Stromal cell of bone marrow (primary cell): ENCODE data around the gene IDH3B.
A peak's percentile ranks its signal among the peaks of the same experiment; 100 is the strongest.

Experiments
- DNase-seq: peaks from one replicate; pipeline ENCODE4 v3.0.0-alpha.2; 2012; ENCODE audit warnings: low read depth

IDH3B gene

GRCh38 chr20:2656471-2657117, 7.4 kb downstream of the IDH3B start:
- DNase-seq, result no peak

DNA sequence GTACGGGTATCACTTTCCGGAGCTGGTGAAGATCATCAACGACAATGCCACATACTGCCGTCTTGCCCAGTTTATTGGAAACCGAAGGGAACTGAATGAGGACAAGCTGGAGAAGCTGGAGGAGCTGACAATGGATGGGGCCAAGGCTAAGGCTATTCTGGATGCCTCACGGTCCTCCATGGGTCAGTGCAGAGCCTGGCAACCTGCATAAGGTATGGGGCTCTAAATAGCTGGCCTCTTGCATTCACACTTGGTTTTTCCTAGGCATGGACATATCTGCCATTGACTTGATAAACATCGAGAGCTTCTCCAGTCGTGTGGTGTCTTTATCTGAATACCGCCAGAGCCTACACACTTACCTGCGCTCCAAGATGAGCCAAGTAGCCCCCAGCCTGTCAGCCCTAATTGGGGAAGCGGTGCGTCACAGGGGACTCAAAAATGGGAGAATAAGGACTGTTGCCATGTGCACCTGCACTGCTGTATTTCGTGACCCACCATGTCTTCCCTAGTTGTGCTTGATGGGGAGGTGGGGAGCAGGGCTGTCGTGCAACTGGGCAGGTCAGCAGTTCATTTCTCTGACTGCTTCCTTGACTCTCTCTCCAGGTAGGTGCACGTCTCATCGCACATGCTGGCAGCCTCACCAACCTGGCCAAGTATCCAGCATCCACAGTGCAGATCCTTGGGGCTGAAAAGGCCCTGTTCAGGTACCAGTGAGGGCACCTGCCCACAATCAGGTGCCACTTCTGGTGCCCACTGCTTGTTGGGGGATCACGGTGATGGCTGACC, 8.5 kb downstream of the IDH3B start:
- no peak for DNase-seq

DNA sequence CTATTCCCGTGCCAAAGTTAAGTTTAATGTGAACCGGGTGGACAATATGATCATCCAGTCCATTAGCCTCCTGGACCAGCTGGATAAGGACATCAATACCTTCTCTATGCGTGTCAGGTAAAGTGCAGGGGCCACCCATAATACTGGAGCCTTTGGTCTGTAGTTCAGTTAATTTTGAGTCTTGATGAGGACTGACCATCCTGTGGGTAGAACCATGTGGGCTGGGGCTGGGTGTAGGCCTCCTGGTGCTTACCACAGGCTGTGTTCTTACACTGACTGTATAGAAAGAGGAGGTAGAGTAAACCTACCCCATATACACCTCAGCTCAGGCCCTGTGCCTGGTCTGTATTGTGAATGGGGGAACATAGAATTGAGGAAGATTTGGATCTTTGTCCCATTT, 9.2 kb downstream of the IDH3B start:
- DNase-seq, result no peak

GRCh38 chr20:2654384-2654822, 9.6 kb downstream of the IDH3B start:
- no peak for DNase-seq

- no peak for DNase-seq
Observed at GRCh38 chr20:2653556-2654383, 10.2 kb downstream of the IDH3B start.

DNA sequence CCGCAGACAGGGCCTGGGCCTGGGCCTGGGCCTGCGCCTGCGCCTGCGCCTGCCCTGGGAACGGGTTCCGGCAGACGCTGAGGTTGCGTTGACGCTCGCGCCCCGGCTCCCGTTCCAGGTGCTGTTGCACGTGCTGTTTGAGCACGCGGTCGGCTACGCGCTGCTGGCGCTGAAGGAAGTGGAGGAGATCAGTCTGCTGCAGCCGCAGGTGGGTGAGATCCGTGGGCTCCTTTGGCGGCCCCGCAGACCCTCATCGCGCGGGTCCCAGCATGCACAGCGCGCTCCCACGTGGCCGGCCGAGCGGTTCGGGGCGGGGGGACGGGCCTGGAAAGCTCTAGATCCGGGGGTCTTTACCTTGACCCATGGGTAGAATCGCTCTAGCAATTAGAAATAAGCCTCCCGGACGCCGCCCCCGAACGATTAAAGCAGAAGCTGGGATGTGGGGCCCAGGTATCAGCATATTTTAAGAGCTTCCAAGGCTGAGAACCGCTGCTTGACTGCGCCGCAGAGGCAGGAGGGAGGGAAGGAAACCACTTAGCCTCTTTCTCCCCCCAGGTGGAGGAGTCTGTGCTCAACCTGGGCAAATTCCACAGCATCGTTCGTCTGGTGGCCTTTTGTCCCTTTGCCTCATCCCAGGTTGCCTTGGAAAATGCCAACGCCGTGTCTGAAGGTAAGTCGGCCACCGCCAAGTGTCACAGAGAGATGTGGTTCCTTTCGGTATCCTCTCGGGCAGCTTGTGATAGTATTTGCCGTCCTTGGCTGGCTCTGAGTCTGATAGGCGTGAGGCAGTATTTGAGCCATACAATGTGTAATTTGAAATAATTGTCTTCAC, 11.1 kb downstream of the IDH3B start:
- no peak for DNase-seq

DNA sequence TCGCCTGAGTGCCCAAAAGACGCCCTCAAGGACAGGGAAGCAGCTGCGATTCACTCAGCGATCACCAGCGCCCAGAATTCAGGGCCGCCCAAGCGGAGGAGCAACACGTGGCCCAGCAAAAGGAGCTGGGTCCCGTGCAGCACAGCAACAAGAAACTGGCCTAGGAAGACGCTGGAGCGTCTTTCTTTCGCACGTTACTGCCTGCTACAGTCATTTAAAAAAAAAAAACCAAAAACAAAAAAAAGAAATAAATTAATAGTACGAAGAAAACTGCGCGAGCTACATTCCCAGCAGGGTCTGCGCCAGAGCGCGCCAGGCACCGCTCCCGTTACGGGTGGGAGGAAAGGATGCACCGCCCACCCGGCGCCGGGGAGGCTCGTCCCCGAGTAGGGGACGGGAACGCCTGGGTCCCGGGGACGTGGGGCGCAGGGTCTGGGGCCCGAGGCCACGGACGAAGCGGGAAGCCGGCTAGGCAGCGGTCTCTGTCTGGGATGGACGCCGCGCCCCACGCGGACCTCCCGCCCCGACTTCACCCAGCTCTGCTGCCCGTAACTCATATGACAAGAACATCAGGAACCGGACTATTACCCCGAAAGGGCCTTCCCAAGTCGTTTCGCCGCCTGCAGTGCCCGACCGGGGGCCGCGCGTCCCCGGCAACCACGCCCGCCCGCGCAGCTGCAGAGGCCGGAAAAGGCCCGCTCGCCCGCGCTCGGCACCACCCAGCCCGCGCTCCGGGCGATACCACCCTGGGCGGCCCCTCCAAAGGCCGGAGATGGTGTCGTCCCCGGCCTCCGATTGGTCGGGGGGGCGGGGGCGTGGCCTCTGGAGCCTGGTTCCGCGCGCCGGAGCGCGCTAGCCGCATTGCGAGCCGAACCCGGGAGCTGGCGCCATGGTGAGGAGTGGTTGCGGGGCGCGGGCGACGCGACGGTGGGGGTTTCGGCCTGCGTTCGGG, 12.0 kb downstream of the IDH3B start, which contains the start of gene NOP56:
Gene NOP56, plus strand, starts transcription at position 861 of the 952 bp plus-strand sequence. Its CDS starts 29 bp downstream, at position 890.
- peak; percentile 81 for DNase-seq

DNA sequence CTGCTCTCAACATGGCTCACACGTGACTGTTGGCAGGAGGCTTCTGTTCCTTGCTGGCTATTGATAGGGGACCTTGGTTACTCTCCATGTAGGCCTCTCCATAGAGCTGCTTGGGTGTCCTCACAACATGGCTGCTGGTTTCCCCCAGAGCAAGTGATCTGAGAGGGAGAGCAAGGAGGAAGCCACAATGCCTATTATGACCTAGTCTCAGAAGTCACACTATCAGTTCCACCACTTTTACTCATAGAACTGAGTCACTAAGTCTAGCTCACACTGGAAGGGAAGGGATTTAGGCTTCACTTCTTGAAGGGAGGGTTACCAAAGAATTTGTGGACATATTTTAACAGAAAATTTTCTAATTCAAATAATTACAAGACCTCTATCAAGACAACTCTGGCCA, 20.3 kb downstream of the IDH3B start:
- no peak for DNase-seq

DNA sequence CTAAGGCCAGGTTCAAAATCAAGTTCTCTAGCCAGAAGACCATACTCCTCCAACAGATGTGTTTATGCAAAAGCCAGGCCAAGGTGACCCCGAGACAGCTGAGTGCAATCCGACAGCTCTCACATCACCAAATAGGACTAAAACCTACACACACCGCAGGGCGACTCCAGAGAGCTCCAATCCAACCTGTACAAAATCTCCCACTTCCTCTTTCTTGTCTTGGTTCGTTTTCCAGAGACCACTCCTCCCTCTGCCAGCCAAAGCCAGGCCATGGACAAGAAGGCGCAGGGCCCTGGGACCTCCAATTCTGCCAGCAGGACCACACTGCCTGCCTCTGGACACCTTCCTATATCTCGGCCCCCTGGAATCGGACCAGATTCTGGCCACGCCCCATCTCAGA, 23.1 kb downstream of the IDH3B start:
- DNase-seq, result no peak

GRCh38 chr20:2640260-2640659, 23.8 kb downstream of the IDH3B start:
- no peak for DNase-seq

- DNase-seq, result no peak
Observed at GRCh38 chr20:2637246-2637645, 26.8 kb downstream of the IDH3B start.

DNA sequence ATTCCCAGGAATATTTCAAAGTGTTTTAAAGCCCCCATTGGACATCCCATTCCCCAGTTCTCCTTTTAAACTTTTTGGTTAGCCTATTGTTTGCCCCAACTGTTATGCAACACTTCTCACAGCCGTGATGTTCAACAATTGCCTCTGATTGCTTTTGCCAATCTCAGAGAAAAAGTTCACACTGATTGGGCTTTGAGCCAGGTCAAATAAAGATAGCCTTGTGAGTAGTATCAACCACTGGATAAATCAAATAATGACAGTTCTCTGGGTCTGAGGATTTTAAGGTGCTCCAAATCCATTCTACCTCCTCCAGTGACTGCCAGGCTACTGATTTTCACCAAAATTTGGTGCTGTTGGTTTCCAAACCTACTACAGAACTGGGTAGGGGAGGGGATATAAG, 30.6 kb downstream of the IDH3B start:
- no peak for DNase-seq

DNA sequence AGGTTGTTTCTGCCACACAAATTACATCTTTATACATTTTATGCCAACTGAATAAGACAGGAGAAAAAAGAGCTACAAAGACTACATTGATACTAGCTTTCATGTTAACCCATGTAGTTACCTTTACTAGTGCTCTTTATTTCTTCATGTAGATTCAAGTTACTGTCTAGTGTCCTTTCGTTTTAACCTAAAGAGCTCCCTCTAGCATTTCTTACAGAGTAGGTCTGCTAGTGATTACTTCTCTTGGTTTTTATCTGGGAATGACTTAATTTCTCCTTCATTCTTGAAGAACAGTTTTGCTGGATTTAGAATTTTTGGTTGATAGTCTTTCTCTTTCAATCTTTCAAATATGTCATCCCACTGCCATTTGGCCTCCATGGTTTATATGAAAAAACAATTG, 32.8 kb downstream of the IDH3B start:
- DNase-seq, result no peak

GRCh38 chr20:2626853-2627541, 37.0 kb downstream of the IDH3B start:
- no peak for DNase-seq

DNA sequence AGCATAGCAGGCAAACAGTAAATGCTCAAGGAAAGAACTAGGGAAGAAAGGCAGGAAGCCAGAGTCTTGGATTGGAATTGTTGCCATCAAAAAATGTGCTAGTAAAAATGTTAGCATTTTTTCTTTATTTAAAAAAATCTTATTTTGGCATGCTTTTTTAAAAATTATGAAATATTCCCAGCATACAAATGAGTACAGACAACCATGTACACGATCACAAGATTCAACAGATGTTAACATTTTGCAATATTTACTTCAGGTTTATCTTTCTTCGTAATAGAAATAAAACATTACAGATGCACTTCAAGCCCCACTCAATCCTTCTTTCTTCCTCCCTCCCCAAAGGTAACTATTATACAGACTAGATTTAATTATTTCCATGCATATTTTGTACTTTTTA, 39.0 kb downstream of the IDH3B start:
- no peak for DNase-seq

DNA sequence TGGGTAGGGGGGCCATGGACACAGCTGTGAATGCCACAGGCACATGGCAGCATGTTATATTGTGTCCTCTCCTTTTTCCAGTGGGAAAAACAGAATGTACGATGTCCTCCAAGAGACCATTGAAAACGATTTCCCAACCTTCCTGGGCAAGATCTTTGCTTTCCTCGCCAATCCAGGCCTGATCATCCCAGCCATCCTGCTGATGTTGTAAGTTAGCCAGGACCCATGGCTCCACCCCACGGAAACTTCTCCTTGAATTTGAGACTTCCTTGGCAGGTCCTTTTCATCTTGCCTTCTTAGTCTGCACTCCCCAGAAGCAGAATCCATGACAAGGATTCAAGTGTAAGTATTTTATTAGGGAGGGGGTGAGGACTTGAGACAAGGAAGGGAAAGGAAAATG, 39.8 kb downstream of the IDH3B start:
- no peak for DNase-seq

GRCh38 chr20:2619961-2620595, 43.9 kb downstream of the IDH3B start:
- DNase-seq, result peak; percentile 21

DNA sequence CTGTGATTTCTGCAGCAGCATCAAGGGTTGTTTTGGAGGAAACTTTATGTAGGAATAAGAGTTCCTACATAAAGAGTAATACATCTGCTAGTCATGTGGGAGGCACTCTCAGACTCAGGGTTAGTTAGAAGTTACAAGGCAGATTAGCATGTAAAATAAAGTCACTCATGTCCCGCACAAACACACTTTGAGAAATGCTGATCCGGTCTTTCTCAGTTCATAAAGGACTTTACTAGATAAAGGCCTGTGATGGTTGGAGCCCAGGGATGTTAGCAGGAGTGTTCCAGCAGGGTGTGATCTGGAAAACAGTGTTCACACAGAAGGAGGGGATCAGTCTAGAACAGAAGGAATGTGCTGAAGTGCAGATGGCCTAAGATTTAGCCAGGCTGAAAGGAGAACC, 44.7 kb downstream of the IDH3B start:
- no peak for DNase-seq

DNA sequence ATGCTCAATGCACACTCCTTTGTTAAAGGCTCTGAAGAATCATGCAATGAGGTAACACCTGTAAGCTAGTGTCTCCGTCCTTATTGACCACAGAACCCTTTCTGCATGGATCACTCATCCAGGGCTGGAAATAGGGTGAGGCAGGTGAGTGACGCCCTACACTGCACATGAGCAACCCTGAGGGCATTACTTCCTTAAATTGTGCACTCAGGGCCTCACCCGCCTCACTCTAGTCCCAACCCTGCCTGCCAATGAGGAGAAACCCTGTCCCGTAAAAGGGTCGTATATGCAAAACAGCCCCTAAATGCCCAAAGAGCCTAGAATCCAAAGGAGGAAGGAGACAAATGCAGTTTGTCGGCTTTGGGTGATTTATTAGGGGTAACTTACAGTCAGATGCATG, 45.2 kb downstream of the IDH3B start:
- no peak for DNase-seq
